Psoas muscle (tissue), 8 donors: ENCODE results near the gene CDK11A. TPM values are rescaled to one million over a fixed set of nuclear protein-coding genes. Genes with fewer than 3 reads are reported as not detected.

ENCODE experiments used
- ATAC-seq, 4 donors: fragments of 200-7000 bp; cut with Tn5 transposase; one replicate each; pipeline ENCODE4 v1.9.1; 2020; ENCODE audit warnings: moderate library complexity in 3 of 4, mild to moderate bottlenecking in 2 of 4
- DNase-seq, 2 donors: peaks; one replicate each; pipeline ENCODE4 v3.0.0-alpha.2; 2020
- H3K27ac ChIP-seq: fragments of 200-600 bp; one replicate; pipeline ENCODE4 v1.8.0; 2022
- H3K27me3 ChIP-seq, 3 donors: fragments of 200-600 bp in 1 of 3; one replicate each; pipeline versions ENCODE4 v1.6.1 to v1.8.0; 2013 to 2022; ENCODE audit warnings: low read length in 2 of 3, mild to moderate bottlenecking in 2 of 3, moderate library complexity in 1 of 3; ENCODE audit not compliant: insufficient read depth in 3 of 3
- H3K36me3 ChIP-seq, 2 donors: fragments of 200-600 bp in 1 of 2; one replicate each; pipeline versions ENCODE4 v1.6.1 to v1.8.0; 2013 to 2022; ENCODE audit warnings: low read depth in 1 of 2, mild to moderate bottlenecking in 1 of 2, moderate library complexity in 1 of 2; ENCODE audit not compliant: insufficient read depth in 1 of 2
- H3K4me1 ChIP-seq: fragments of 200-600 bp; one replicate; pipeline ENCODE4 v1.8.0; 2022
- H3K4me3 ChIP-seq: fragments of 200-600 bp; one replicate; pipeline ENCODE4 v1.8.0; 2022; ENCODE audit warnings: mild to moderate bottlenecking
- H3K9me3 ChIP-seq: fragments of 200-600 bp; one replicate; pipeline ENCODE4 v1.8.0; 2022
- CTCF ChIP-seq: fragments of 200-600 bp; IDR thresholded peaks from one replicate; pipeline ENCODE4 v1.8.0; 2022; ENCODE audit warnings: antibody characterized with exemption
- WGBS, 3 donors: extraction: QIAGEN DNeasy Blood & Tissue Kit; methylation state at CpG; one replicate each; pipeline versions ENCODE4 v1.1.6 to v1.1.7; 2013; 5-methylcytosine and 5-hydroxymethylcytosine counted together
- intact Hi-C, 2 donors: fragments of 100-400 bp; cut with DNase I; formaldehyde crosslinking; loops; one replicate each; pipeline versions ENCODE4 v1.11.0 to v1.14.2; 2022
- polyA plus RNA-seq, 3 donors: library from polyadenylated mRNA; stranded (reverse); fragments of 200-250 nt; gene quantifications; one replicate each; pipeline ENCODE4 v1.2.3, GENCODE V29; 2013
- total RNA-seq, 4 donors: library from RNA; stranded (reverse); fragmentation: NEBNext Ultra II Directional in 2 of 4; extraction: Animal tissue kit (Norgen Biotek cat#: 25700) in 2 of 4; gene quantifications; one replicate each; pipeline versions ENCODE4 v1.2.1 to v1.2.4, GENCODE V29; 2021 to 2023
- donor health status: healthy with polysubstance abuse.
- donor health status: DM: no; HTN: no; CAD: no; lungs with moderate emphysema.
- donor health status: Bipolar disorder and iron deficiency.
- donor health status: healthy.
- donor health status: DM: yes; HTN: yes; CAD: no.
- donor health status: DM: no; HTN: no; CAD: no.
- donor health status: DM: no; HTN: no; CAD: no.
- donor health status: DM: yes; HTN: yes; CAD: no.

CDK11A gene
- total and polyA plus RNA-seq, 7 donors, result 15.9 to 36.6 (median 20.4) TPM

DNA sequence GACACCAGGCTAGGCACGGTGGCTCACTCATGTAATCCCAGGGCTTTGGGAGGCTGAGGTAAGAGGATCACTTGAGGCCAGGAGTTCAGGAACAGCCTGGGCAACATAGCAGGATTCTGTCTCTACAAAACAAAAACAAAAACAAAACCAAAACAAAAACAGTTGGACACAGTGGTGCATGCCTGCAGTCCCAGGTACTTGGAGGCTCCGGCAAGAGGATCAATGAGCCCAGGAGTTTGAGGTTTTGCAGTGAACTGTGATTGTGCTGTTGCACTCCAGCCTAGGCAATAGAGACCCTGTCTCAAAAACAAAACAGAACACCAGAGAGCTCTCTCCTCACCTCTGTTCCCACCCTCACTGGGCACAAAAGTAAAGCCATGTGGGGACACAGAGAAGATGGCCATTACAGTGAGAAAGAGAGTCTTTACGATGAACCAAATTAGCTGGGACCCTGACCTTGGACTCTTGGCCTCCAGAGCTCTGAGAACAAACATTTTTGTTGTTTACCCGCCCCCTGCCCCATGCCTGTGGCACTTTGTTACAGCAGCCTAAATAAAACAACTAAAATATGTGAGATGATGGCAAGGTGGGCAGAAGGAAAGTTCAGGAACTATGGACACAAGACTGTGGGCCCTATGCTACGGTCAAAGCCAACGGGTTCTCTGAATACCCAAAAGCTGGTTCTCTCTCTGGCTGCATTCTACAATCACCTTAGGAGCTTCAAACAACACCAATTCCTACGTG lies 44.3 kb upstream of the CDK11A start:
- no peak for DNase-seq
- Histone ChIP-seq H3K27ac (no peak overlapping the region), H3K27me3 (no peaks in the 10 kb centered on the region), H3K4me1 (no peaks in the 10 kb centered on the region), H3K9me3 (peaks cover 19% of the 10 kb centered on the region), H3K4me3 (no peak overlapping the region), H3K36me3 (peaks cover 0 to 49% of the 10 kb centered on the region in 2 donors)
- 92 to 96% (median 95%) methylated on average over 7 of the region's 7 CpGs for WGBS, 3 donors
- TF ChIP-seq CTCF, result no peak
- ATAC-seq, result no peak
- intact Hi-C loops, result no loop called here

GRCh38 chr1:1764876-1765470 lies 40.8 kb upstream of the CDK11A start:
- ATAC-seq (no peak), DNase-seq (peak in 1 of 2 donors; percentile 33)
- intact Hi-C loops, result no loop called here
- Histone ChIP-seq H3K27ac (no peak overlapping the region), H3K9me3 (peaks cover 2% of the 10 kb centered on the region), H3K4me1 (no peaks in the 10 kb centered on the region), H3K4me3 (no peak overlapping the region), H3K36me3 (peaks cover 3 to 63% of the 10 kb centered on the region in 2 donors), H3K27me3 (no peaks in the 10 kb centered on the region)
- TF ChIP-seq CTCF, result no peak
- WGBS, 3 donors, result 86 to 90% (median 87%) methylated on average over 23 of the region's 23 CpGs

DNA sequence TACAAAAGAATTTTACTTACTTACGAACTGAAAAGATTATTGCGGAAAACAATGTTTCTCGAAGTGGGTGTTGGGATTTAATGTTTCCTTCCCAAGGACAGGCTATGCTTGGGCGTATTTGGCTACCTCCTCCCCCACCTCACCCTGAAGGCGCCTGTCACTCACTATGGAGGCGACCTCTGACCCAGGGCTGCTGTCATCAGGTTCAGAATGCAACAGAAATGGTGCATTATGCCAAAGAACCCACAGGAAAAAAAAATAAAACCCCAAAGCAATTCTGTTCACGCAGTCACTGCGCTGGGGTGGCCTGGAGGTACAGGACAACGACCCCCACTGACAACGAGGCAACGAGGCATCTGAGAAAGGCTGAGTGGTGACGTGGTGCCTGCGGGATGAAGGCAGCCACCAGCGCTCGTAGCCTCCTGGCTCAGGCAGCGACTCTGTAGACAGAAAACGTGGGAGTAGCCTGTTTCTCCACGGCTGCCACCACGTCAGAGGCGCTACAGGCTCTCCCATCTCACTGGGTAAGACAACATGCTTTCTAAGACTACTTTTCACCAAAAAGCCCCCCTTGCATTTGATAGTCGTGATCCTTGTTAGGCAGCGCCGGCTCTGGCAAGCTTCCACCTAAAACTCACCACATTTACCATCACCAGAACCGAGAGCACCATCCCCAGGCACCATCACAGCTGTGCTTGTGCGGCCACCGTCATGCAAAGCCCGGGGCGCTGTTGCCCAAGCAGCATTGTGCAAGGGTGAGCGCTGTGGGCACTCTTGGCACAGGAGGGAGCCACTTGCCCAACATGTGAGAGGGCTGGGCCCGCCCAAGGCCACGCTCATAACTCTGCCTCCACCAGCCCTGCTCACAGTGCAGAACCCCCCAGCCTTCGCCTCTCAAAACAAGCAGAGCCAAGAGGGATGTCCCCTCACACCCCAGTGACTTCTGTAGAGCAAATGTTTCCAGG lies 39.8 kb upstream of the CDK11A start:
- Histone ChIP-seq H3K27ac (no peak overlapping the region), H3K4me1 (peaks cover 6% of the 10 kb centered on the region), H3K27me3 (no peaks in the 10 kb centered on the region), H3K4me3 (no peak overlapping the region), H3K36me3 (peaks cover 3 to 71% of the 10 kb centered on the region in 2 donors), H3K9me3 (no peaks in the 10 kb centered on the region)
- ATAC-seq (peak; percentile 72 to 93 (median 86)), DNase-seq (peak; percentile 81 to 85)
- WGBS, 3 donors, result 81 to 86% (median 85%) methylated on average over 31 to 32 of the region's 32 CpGs
- intact Hi-C loops, result no loop called here
- TF ChIP-seq CTCF, result no peak

DNA sequence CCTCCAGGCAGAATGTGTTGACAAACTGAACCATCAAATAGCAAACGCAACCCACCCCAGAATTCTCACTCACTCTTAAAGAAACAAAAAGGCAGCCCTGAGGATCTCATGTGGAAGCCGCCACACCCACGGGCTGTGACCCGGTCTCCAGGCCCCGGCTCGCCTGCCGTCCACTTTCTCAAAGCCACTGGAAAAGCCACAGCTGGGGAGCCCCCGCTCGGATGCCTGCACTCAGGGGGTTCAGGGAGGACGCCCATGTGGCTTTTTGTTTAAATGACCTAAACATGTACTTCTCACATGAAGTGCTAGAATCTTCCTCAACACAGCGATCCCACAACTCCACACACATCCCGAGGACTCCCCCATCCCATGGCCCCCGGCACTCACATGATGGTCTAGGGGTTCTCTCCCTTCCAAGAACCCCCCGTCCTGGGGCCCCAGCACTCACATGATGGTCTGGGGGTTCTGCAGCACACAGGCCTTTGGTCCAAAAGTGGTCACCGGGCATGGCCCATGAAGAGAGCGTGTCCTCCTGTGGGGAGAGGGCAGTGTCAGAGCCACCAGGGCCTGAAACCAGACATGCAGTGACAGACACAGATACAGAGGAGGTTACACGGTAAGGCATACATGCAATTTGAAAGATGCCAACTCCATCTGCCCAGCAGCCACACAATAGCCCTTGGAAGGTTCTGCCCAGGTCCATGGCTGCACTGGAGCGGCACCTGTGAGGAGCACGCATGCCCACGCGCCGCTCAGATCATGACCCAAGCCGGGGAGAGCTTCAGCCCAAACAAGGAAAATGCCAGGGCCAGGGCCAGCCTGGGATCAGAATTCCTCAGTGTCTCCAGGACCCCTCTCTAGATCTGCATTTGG lies 37.6 kb upstream of the CDK11A start:
- H3K9me3 ChIP-seq, result no peaks in the 10 kb centered on the region
- intact Hi-C loops, result no loop called here
- H3K27me3 ChIP-seq, result no peaks in the 10 kb centered on the region
- WGBS, 3 donors, result 94 to 97% (median 95%) methylated on average over 20 to 23 of the region's 23 CpGs
- H3K4me3 ChIP-seq, result no peak overlapping the region
- ATAC-seq, result no peak
- DNase-seq, result peak in 1 of 2 donors; percentile 35
- peaks cover 3 to 63% of the 10 kb centered on the region in 2 donors for H3K36me3 ChIP-seq
- H3K27ac ChIP-seq, result no peak overlapping the region
- peaks cover 18% of the 10 kb centered on the region for H3K4me1 ChIP-seq
- TF ChIP-seq CTCF, result no peak
